IPS-18c (cell line): ENCODE results near the gene LIMCH1.
"Not testable (repeated sequence)": the region's sequence is repeated elsewhere in the genome, so short reads cannot be mapped to it uniquely, and the experiment has no call there.

ENCODE experiments used
- H3K4me3 ChIP-seq: 2 replicates; pipeline ENCODE4 v1.7.0; 2013; ENCODE audit warnings: low read depth, mild to moderate bottlenecking, low read length, moderate library complexity; ENCODE audit not compliant: insufficient read depth
- H3K9me3 ChIP-seq: one replicate; pipeline ENCODE4 v1.6.1; 2013; ENCODE audit warnings: mild to moderate bottlenecking, low read length, moderate library complexity; ENCODE audit not compliant: control insufficient read depth, insufficient read depth

The LIMCH1 gene

DNA sequence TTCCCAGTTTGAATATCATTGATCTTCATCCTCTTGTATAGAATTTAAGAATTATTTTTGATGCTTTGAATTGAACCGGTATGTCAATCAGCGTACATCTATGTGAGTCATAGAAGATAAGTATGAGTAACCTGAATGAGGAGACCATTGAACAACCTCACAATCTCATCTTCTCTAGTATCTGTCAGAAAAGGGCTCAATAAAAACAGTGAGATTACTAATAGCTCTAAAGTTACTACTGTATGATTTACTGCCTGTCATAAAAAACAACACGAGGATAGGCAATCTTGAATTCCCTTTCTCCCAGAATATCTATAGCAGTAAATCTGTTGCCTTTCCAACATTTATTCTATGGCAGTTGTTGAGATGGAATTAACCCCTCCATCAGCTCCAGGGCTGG is 174.5 kb downstream of the LIMCH1 start:
- Histone ChIP-seq H3K4me3 (no peak overlapping the region), H3K9me3 (no peaks in the 10 kb centered on the region)

DNA sequence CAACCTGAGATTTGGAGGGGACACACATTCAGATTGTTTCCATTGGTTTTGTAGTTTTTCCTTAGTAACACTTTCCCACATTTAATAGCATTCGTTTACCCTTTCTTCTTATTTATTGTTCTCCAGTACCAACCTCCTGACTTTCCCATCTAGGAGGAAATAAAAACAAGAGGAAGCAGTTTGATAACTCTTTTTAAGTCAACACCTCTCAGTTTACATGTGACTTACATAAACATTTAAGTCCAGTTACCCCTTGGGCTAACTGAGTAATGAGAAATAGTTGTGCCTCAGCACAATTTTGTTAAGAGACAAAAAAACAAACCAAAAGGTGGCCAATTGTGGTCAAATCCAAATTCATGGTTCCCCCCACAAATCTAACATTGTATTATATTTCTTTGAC is 175.8 kb downstream of the LIMCH1 start:
- Histone ChIP-seq H3K4me3 (no peak overlapping the region), H3K9me3 (no peaks in the 10 kb centered on the region)

DNA sequence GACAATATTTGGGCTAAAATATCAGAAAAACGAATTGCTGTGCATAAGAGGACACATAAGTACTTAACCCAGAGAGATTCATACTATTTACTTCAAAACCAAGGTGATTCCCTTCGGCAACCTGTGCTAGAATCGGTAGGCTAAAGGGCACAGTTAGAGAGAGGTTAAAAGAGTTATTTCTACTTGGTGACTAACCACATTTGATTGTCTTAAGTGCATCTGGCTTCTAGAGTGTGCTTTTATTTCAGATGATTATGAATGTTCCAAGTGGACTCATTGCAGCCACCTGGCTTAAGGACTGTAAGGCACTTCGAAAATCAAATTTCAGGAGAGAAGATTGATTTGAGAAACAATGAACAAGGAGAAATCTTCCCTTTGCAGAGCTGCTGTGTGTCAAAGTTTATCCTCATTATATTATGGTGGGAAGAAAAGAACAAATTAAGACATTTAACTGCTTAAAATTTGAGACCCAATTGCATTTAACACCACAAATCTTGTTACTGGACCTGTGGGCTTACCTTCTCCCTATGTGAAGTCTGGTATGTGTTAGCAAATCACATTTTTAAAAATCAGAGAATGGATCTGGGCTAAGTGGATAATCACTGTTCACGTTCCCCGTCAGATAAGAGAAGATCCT is 176.5 kb downstream of the LIMCH1 start:
- no peak overlapping the region for H3K4me3 ChIP-seq
- H3K9me3 ChIP-seq = no peaks in the 10 kb centered on the region

DNA sequence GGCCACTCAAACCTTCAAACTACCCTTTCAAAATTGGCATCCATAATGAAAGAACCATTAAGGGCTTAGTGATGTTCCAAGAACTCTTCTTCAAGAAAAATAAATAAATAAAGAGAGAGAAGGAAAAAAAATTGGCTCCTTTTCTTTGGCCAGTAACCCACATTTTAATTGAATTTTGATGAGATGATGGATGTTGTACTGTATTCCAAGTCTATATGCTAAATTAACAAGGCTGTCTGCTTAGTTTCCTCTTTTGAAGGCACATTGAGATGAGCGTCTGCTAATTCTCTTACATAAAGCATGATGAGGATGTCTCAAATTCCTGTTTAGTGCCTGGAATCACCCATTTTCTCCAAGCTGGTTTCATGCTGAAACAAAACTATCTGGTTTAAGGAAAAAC is 177.2 kb downstream of the LIMCH1 start:
- Histone ChIP-seq H3K9me3 (no peaks in the 10 kb centered on the region), H3K4me3 (no peak overlapping the region)

DNA sequence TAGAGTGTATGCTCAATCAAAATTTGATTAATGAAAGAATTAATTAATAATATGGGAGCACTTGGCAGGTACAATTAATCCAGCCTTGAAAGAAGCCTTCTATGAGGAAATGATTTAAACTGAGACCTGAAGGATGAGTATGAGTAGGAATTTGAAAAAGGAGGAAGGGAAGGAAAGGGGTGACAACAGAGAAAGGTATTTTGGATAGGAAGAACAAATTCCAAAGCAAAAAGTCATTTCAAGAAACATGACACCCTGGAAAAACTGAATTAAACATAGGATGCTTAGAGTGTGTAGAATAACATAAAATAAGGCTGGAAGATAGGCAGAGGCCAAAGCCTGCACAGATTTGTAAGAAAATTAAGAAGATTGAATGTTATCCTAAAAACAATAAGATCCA is 180.9 kb downstream of the LIMCH1 start:
- no peaks in the 10 kb centered on the region for H3K9me3 ChIP-seq
- no peak overlapping the region for H3K4me3 ChIP-seq

DNA sequence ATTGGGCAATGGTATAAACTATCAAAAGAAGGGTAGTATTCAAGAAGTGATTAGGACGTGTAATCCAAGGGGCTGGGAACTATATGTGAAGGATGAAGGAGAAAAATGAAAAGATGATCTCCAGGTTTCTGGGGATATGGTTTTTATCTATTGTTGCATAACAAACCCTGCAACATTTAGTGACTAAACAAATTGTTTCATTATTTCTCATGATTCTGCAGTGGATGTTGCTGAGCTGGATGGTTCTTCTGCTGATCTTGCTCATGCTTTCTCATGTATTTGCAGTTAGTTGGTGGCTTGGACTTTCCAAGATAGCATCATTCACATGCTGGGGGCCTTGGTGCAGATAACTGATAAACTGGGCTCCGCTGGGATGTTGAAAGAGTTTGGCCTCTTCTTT is 181.5 kb downstream of the LIMCH1 start:
- no peak overlapping the region for H3K4me3 ChIP-seq

DNA sequence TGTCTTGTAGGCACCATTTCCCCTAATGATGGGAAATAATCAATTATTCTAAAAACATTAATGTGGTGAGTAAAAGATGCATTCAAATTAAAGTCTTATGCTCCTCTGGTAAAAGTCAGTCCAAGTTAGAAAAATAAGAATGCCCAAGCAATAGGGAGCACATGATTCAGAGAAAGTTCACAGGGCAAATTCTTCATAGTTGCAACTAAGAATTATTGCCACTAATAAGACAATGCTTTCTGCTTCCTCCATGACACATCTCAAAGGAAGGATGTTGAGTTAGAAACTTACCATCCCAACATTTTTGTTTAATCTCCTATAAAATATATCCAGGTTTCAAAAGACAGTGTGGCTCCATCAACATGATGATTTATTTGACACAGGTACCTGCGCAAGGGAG is 184.2 kb downstream of the LIMCH1 start:
- H3K9me3 ChIP-seq = no peaks in the 10 kb centered on the region

More for the DNA sequence above, 181.5 kb downstream of the LIMCH1 start:
- no peaks in the 10 kb centered on the region for H3K9me3 ChIP-seq

DNA sequence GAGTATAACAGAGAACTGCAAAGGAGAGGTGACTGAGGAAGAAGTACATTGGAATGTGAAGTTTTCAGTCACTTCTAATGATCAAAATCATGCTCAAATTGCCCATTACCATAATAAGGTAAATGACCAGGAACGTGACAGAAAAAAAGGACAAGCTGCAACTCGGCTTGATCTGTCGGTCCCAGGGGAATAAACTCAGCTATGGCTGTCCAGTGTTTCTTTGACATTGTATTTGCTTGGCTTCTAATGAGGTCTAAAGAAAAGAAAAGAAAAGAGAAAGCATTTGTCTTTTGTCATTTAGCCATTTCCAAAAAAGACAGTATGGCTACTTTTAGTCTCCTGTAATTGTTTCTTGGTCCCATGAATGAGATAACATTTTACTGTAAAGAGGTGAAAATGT is 185.3 kb downstream of the LIMCH1 start:
- Histone ChIP-seq H3K4me3 (no peak overlapping the region), H3K9me3 (no peaks in the 10 kb centered on the region)

More for the DNA sequence above, 184.2 kb downstream of the LIMCH1 start:
- no peak overlapping the region for H3K4me3 ChIP-seq

DNA sequence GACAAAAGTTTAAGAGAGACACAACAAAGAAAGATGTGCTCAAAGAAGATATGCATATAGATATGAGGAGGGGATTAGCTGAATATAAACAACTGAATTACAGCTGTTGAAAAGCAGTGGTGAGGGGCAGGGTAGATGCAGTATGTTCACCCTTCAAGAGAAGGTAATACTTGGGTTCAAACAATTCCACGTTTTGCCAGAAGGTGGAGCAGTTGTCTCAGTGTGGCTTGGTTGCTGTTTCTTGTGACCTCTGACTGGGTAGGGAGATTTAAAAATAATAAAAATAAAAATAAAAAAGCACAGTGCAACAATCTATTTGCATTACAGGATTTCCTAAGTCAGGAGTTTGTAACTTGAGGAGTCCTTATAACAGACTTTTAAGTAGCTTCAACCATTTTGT is 187.3 kb downstream of the LIMCH1 start:
- H3K9me3 ChIP-seq = no peaks in the 10 kb centered on the region
- no peak overlapping the region for H3K4me3 ChIP-seq

DNA sequence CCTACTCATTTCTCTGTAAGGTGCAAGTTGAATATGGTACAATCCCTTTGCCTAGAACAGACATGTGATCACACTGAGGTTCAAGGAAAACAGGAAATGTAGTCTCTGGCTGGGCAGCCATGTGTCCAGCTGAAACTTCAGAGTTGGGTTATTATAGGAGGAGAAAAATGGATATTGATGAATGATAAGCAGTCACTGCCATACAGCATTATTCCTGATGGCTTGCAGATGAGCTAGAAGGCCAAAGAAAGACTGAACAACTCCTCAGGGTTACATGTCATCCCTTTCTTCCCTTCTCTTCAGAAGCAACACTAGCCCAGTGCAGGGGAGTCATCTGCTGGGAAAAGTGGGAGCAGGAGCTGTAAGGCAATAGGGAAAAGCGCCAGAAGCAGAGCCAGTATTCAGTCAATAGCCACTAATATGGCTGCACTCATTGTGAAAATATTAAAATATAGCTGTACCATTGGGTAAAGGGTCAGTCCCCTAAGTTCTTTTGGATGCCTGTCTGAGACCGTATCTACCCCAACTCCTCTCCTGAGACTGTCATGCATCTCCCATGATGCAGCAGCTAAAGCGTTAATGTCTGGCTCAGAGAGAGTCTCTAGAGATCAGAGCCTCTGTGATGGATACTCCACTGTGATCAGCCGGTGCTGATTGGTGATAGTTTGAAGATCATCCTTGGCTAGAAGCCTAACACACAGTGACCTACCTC is 190.1 kb downstream of the LIMCH1 start:
- no peaks in the 10 kb centered on the region for H3K9me3 ChIP-seq
- H3K4me3 ChIP-seq = no peak overlapping the region

DNA sequence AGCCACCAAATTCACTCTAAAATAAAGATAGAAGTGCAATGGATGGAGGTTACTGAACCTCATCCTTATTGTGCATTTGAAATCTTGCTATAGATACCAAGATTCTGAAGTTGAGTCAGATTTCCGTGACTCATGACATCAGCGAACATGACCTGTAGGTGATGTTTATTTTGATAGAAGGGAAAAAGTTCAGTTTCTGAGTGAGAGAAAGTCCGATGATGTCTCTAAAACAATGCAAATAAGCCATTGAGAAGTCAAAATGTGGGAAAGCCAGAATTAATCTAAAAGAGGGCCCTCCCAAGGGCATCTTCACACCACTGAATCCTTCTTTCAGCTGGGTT is 190.6 kb downstream of the LIMCH1 start:
- H3K4me3 ChIP-seq = no peak overlapping the region
- no peaks in the 10 kb centered on the region for H3K9me3 ChIP-seq

DNA sequence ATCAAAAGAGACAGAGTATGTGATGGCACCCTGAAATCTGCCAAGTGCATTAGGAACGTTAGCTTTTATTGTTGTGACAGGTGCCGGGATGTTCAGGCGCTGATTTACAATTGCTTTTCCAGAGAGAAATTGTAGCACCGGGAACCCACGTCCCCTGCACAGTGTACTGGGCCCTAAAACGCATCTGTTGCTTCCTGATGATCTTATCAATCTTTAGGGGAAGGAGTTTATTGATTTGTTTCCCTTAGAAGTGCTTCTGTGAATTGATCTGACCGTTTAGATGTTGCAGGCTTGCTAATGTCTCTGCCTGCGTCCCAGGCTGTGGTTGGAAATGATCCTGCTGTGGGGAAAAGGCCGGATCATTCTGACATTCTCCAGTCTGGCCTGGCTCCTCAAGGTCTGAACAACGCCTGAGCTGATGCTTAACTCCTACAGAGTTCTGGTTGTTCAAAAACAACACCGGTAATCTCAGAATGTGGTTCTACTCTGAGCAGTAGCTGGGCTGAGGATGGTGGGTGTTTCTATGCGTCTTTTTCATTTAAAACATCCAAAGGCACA is 193.7 kb downstream of the LIMCH1 start:
- H3K9me3 ChIP-seq = no peaks in the 10 kb centered on the region

DNA sequence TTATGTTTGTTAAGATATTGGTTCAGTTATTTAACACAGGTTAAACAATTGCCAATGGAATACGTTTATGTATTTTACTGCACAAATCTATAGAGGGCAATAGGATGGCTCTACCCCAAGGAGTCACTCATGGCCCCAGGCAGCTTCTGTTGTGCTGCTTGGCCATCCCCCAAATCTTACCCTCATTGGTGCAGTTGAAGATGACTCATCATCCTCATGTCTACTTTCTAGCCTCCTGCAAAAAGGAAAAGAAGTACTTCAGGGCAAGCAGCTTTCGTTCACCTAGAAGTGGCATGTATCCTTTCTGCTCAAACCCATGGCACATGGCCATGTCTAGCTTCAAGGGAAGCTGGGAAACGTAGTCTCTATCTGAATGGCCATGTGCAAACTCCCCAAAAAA is 196.4 kb downstream of the LIMCH1 start:
- Histone ChIP-seq H3K4me3 (no peak overlapping the region), H3K9me3 (no peaks in the 10 kb centered on the region)

More for the DNA sequence above, 193.7 kb downstream of the LIMCH1 start:
- H3K4me3 ChIP-seq = no peak overlapping the region

DNA sequence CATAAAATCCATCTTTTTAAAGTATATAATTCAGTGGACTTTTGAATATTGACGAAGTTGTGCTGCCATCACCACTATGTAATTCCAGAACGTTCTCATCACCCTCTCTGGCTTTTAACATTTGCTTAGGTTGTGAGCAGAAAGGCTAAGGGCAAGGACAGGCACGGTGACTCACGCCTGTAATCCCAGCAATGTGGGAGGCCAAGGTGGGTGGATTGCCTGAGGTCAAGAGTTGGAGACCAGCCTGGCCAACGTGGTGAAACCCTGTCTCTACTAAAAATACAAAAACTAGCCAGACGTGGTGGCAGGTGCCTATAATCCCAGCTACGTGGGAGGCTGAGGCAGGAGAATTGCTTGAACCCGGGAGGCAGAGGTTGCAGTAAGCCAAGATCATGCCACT is 199.5 kb downstream of the LIMCH1 start:
- H3K4me3 ChIP-seq, H3K9me3 ChIP-seq: not testable (repeated sequence)

DNA sequence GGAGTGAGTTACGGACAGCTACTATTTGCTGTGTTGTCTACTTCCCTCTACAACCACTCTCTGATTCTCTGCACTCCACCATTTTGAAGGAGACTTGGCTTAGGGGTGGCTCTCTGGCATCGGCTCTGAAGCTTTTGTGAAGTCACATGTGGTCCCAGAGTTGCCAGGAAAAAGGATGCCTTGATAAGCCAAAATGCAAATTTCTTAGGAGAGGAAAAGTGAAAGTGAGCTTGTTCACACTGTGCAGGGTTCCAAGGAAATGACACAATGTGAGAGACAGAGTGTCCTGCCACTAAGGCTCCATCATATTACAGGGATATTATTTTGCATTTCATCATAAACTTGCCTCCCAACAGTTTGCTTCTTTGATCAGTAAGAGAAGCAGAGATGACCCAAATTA is 203.4 kb downstream of the LIMCH1 start:
- Histone ChIP-seq H3K4me3 (no peak overlapping the region), H3K9me3 (peaks cover 7% of the 10 kb centered on the region)

DNA sequence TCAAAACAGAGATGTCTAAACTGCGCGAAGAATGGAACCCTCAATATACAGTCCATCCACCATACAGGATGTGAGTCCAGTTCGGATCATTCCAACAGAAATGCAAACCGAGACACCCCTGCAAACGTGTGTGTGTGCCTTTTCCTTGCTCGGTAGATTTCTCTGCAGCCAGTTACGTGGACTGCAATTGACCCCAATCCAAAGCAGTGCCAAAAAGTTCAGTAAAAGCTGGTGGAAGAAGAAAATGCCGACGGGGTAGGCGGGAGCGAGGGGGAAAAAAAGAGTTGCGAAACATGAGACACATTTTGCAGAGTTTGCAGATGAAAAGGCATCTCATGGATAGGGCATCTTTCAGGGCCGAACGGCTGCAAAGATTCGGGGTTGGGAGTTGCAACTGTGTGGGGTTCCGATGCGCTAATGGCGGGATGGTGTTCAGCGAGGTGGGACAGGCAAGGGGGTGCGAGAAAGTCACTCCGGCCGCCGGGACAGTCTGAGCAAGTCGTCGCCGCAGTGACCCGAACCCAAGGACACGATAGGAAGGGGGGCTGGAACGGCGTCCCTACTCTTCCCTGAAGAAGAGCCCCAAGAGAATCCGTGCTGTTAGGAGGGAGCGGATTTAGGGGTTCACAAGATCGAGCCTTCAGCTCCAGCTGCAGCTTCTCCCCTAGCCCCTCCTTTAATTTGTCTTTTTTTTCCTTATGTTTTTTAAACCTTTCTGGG is 206.8 kb downstream of the LIMCH1 start:
- peaks cover 11% of the 10 kb centered on the region for H3K9me3 ChIP-seq

DNA sequence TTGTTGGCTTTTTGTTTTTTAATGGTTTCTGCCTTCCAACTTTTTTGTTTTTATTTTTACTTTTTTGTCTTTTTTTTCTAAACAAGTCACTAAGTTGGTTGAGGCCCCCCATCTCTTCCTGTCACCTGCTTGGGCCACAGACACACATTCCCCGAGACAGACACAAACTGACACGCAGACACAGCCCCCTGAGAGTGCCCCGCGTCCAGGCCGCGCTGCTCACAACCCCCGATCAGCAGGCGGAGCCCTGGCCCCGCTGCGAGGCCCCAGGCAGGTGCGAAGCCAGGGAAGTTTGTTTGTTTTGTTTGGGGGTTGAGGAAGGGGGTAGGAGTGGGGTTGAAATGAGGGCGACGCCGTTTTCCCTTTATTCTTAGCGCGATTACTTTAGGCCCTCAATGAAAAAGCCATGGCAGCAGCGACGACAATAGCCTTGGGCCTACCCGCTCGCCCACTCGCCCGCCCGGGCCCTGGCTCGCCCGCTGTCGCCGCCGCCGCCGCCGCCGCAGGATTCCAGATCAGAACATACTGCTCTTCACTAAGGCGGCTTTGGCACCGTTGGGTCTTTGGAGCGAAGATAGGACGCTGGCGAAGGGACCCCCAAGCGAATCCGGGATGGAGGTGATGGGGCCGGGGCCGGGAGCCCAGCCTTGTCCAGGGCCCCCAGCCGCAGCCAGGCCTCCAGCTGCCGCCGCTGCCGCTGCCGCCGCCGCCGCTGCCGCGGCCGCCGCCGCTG is 207.5 kb downstream of the LIMCH1 start:
- peak overlapping the region; percentile 15 for H3K4me3 ChIP-seq
- H3K9me3 ChIP-seq = peaks cover 11% of the 10 kb centered on the region

More for the DNA sequence above, 206.8 kb downstream of the LIMCH1 start:
- H3K4me3 ChIP-seq = no peak overlapping the region
